ENCODE data around the gene KNDC1. TPM values are rescaled to one million over a fixed set of nuclear protein-coding genes. Genes with fewer than 3 reads are reported as not detected.

KNDC1 gene
- polyA plus RNA-seq, 1 donor (not counting 4 experiments of a cell fraction or from before 2014, with no cell fraction given), result 0.20 TPM

DNA sequence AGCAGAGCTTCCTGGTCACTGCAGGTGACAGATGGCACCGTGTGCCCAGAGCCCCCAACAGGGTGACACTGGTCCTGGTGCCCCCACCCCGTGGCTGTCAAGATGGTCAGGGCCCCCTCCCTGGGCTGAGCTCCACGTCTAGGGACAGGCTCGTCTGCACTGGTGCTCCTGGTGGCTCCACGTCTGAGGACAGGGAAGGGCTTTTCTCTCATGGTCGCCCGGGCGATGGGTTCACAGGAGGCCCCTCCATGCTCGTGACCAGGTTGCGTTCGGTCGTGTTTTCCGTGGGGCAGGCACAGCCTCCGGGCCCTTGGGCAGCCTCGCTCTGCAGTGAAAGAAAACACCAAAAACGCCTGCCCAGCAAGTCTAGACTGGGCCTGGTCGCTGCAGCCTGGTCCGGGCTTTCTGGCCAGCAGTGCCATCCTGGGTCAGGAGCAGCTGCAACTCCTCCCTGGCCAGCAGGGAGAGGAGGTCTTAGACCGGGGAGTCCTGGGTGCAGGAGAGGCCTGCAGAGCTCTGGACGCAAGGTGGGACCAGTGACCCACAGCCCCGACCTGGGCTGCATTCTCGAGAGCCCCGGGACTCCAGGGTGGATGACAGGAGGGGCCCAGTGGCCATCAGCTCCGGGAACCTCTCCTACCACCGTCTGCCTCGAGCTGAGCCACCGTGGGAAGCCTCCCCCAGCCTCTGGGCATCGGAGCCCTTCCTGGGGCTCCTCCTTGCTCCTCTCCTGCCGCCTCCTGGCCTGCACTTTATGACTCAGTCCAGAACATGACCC lies 42.1 kb downstream of the KNDC1 start:
- no peak for TF ChIP-seq EZH2 (IDR thresholded peaks at IDR 0.05; ENCODE audit: low read length)
- TF ChIP-seq, protein P1, sequence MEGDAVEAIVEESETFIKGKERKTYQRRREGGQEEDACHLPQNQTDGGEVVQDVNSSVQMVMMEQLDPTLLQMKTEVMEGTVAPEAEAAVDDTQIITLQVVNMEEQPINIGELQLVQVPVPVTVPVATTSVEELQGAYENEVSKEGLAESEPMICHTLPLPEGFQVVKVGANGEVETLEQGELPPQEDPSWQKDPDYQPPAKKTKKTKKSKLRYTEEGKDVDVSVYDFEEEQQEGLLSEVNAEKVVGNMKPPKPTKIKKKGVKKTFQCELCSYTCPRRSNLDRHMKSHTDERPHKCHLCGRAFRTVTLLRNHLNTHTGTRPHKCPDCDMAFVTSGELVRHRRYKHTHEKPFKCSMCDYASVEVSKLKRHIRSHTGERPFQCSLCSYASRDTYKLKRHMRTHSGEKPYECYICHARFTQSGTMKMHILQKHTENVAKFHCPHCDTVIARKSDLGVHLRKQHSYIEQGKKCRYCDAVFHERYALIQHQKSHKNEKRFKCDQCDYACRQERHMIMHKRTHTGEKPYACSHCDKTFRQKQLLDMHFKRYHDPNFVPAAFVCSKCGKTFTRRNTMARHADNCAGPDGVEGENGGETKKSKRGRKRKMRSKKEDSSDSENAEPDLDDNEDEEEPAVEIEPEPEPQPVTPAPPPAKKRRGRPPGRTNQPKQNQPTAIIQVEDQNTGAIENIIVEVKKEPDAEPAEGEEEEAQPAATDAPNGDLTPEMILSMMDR (optimal IDR thresholded peaks at IDR 0.05 in 1 of 3, IDR thresholded peaks at IDR 0.05 in 1 of 3, conservative IDR thresholded peaks at IDR 0.05 in 1 of 3; ENCODE audit: extremely low read depth in 1 of 3, insufficient read depth in 2 of 3, low read length in 3 of 3), result no peak
- Histone ChIP-seq H3K27me3 (ENCODE audit: control insufficient read depth, extremely low read depth, insufficient read depth, low read length) (peaks cover 14% of the 10 kb centered on the region), H3K9me3 (ENCODE audit: control insufficient read depth, low read depth, low read length) (no peaks in the 10 kb centered on the region), H3K79me2 (ENCODE audit: control insufficient read depth, insufficient read depth, low read length) (no peaks in the 10 kb centered on the region), H4K20me1 (ENCODE audit: control insufficient read depth, extremely low read depth, insufficient read depth, low read length) (no peaks in the 10 kb centered on the region), H3K4me1 (ENCODE audit: control insufficient read depth, extremely low read depth, insufficient read depth, low read length) (no peaks in the 10 kb centered on the region), H3K4me2 (ENCODE audit: control insufficient read depth, extremely low read depth, insufficient read depth, low read depth, low read length) (no peak overlapping the region), H3K4me3 (ENCODE audit: control insufficient read depth in 2 of 3, extremely low read depth in 1 of 3, insufficient read depth in 2 of 3, low read depth in 1 of 3, low read length in 3 of 3) (no peak overlapping the region), H3K27ac (ENCODE audit: control insufficient read depth, insufficient read depth, low read length) (no peak overlapping the region), H3K36me3 (ENCODE audit: control insufficient read depth in 2 of 2, extremely low read depth in 1 of 2, insufficient read depth in 2 of 2, low read length in 2 of 2) (no peaks in the 10 kb centered on the region), H3K9ac (ENCODE audit: control insufficient read depth, extremely low read depth, insufficient read depth, low read length) (no peak overlapping the region), H2AFZ (ENCODE audit: control insufficient read depth, low read length) (no peak overlapping the region), H3K9me1 (ENCODE audit: control insufficient read depth, extremely low read depth, insufficient read depth, low read length) (no peaks in the 10 kb centered on the region)
- FAIRE-seq, result no peak
- DNase-seq (ENCODE audit: low read depth, low spot score), result no peak
- dilution Hi-C loops (cut with MboI; ENCODE audit: extremely low pct_ligation_motif_present, low sequenced_read_pairs), result no loop called here

DNA sequence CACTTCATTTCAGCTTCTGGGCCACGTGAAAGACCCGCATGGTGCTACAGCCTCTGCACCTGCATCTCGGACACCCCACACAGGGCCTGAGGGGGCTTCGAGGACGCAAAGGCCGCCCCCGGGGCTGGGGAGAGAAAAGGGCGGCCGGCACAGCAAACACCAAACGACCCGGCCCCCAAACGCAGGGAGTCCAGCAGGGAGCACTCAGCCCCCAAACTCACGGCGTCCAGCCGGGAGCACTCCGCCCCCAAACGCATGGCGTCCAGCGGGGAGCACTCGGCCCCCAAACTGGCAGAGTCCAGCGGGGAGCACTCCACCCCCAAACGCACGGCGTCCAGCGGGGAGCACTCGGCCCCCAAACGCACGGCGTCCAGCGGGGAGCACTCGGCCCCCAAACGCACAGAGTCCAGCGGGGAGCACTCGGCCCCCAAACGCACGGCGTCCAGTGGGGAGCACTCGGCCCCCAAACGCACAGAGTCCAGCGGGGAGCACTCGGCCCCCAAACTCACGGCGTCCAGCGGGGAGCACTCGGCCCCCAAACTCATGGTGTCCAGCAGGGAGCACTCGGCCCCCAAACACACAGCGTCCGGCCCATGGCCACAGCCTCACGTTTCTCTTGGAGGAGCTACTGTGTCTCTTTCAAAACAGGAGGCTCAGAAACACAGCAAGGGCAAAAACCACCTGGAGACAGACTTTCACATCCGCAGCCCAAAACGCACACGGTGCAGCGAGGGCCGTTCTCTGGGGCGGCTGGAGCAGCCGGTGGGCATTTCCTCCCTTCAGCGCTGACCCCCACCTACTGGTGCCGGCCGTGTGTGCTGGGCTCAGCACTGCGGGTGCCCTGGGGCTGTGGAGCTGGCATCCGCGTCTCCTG lies 43.0 kb downstream of the KNDC1 start:
- Histone ChIP-seq H3K4me3 (ENCODE audit: control insufficient read depth in 2 of 3, extremely low read depth in 1 of 3, insufficient read depth in 2 of 3, low read depth in 1 of 3, low read length in 3 of 3) (no peak overlapping the region), H3K27ac (ENCODE audit: control insufficient read depth, insufficient read depth, low read length) (no peak overlapping the region), H4K20me1 (ENCODE audit: control insufficient read depth, extremely low read depth, insufficient read depth, low read length) (no peaks in the 10 kb centered on the region), H3K9me1 (ENCODE audit: control insufficient read depth, extremely low read depth, insufficient read depth, low read length) (no peaks in the 10 kb centered on the region), H3K79me2 (ENCODE audit: control insufficient read depth, insufficient read depth, low read length) (no peaks in the 10 kb centered on the region), H3K9me3 (ENCODE audit: control insufficient read depth, low read depth, low read length) (no peaks in the 10 kb centered on the region), H3K4me1 (ENCODE audit: control insufficient read depth, extremely low read depth, insufficient read depth, low read length) (no peaks in the 10 kb centered on the region), H2AFZ (ENCODE audit: control insufficient read depth, low read length) (no peak overlapping the region), H3K9ac (ENCODE audit: control insufficient read depth, extremely low read depth, insufficient read depth, low read length) (no peak overlapping the region), H3K27me3 (ENCODE audit: control insufficient read depth, extremely low read depth, insufficient read depth, low read length) (peaks cover 19% of the 10 kb centered on the region), H3K4me2 (ENCODE audit: control insufficient read depth, extremely low read depth, insufficient read depth, low read depth, low read length) (no peak overlapping the region), H3K36me3 (ENCODE audit: control insufficient read depth in 2 of 2, extremely low read depth in 1 of 2, insufficient read depth in 2 of 2, low read length in 2 of 2) (no peaks in the 10 kb centered on the region)
- FAIRE-seq, result no peak
- no peak for DNase-seq (ENCODE audit: low read depth, low spot score)
- TF ChIP-seq EZH2 (IDR thresholded peaks at IDR 0.05; ENCODE audit: low read length), result no peak
- TF ChIP-seq, protein P1 (optimal IDR thresholded peaks at IDR 0.05 in 1 of 3, IDR thresholded peaks at IDR 0.05 in 1 of 3, conservative IDR thresholded peaks at IDR 0.05 in 1 of 3; ENCODE audit: extremely low read depth in 1 of 3, insufficient read depth in 2 of 3, low read length in 3 of 3), result no peak
- dilution Hi-C loops (cut with MboI; ENCODE audit: extremely low pct_ligation_motif_present, low sequenced_read_pairs), result no loop called here
